HepG2 (cell line): ENCODE data around the gene GTF2H1. TPM values are rescaled to one million over a fixed set of nuclear protein-coding genes. Genes with fewer than 3 reads are reported as not detected.
A peak's percentile ranks its signal among the peaks of the same experiment; 100 is the strongest.

Source experiments
- KLF9 ChIP-seq: IDR thresholded peaks from 2 replicates; pipeline ENCODE4 v1.6.1; 2016; ENCODE audit warnings: low read depth
- MLLT10 ChIP-seq: sonication (generic); formaldehyde crosslinking; IDR thresholded peaks from 2 replicates; pipeline ENCODE4 v1.4.0; 2020; ENCODE audit warnings: missing genetic modification reagents
- MYC ChIP-seq: sonication (generic); formaldehyde crosslinking; IDR thresholded peaks from 2 replicates; pipeline ENCODE4 v1.9.0; 2021; ENCODE audit warnings: missing genetic modification reagents, borderline replicate concordance
- MYNN ChIP-seq: sonication (generic); formaldehyde crosslinking; IDR thresholded peaks from 2 replicates; pipeline ENCODE4 v1.4.0; 2020; ENCODE audit warnings: mild to moderate bottlenecking, low read depth, missing genetic modification reagents
- NCOA2 ChIP-seq: sonication (generic); formaldehyde crosslinking; IDR thresholded peaks from 2 replicates; pipeline ENCODE4 v1.8.0; 2022; ENCODE audit warnings: inconsistent platforms
- NCOA5 ChIP-seq: sonication (generic); formaldehyde crosslinking; IDR thresholded peaks from 2 replicates; pipeline ENCODE4 v1.4.0; 2020; ENCODE audit warnings: missing genetic modification reagents
- NRL ChIP-seq: sonication (generic); formaldehyde crosslinking; IDR thresholded peaks from 2 replicates; pipeline ENCODE4 v1.5.0; 2020; ENCODE audit warnings: missing genetic modification reagents, mild to moderate bottlenecking, moderate library complexity, borderline replicate concordance
- SKI ChIP-seq: fragments of 450-650 bp; IDR thresholded peaks from one replicate; pipeline ENCODE4 v1.6.1; 2018; ENCODE audit warnings: mild to moderate bottlenecking; ENCODE audit not compliant: partially characterized antibody
- WIZ ChIP-seq: sonication (generic); formaldehyde crosslinking; IDR thresholded peaks from 2 replicates; pipeline ENCODE4 v1.5.1; 2020; ENCODE audit warnings: mild to moderate bottlenecking, missing genetic modification reagents
- YEATS2 ChIP-seq: sonication (generic); formaldehyde crosslinking; IDR thresholded peaks from 2 replicates; pipeline ENCODE4 v1.4.0; 2020; ENCODE audit warnings: missing genetic modification reagents, borderline replicate concordance
- ZC3H4 ChIP-seq: sonication (generic); formaldehyde crosslinking; IDR thresholded peaks from 2 replicates; pipeline ENCODE4 v1.4.0; 2020; ENCODE audit warnings: missing genetic modification reagents, borderline replicate concordance
- ZKSCAN1 ChIP-seq: fragments of 150-350 bp; IDR thresholded peaks from 2 replicates; pipeline ENCODE4 v1.6.1; 2014; ENCODE audit warnings: low read length
- ZNF101 ChIP-seq: sonication (generic); formaldehyde crosslinking; IDR thresholded peaks from 2 replicates; pipeline ENCODE4 v1.4.0; 2020; ENCODE audit warnings: mild to moderate bottlenecking, low read depth, missing genetic modification reagents, borderline replicate concordance
- ZNF543 ChIP-seq: sonication (generic); formaldehyde crosslinking; IDR thresholded peaks from 2 replicates; pipeline ENCODE4 v1.4.0; 2020; ENCODE audit warnings: mild to moderate bottlenecking, missing genetic modification reagents
- ZNF670 ChIP-seq: sonication (generic); formaldehyde crosslinking; IDR thresholded peaks from 2 replicates; pipeline ENCODE4 v1.8.0; 2022; ENCODE audit warnings: mild to moderate bottlenecking, missing genetic modification reagents, borderline replicate concordance
- polyA plus RNA-seq, 8 experiments: library from polyadenylated mRNA; depleted of rRNA in 3 of 8; stranded (reverse) in 7 of 8; unstranded in 1 of 8; fragments of >200 nt; fragmentation: Illumina TruSeq in 4 of 8; extraction: Trizol in 4 of 8; gene quantifications; 2 replicates each; pipeline versions ENCODE4 v1.2.1 to v1.2.3, GENCODE V29; 2011 to 2016; ENCODE audit warnings: low read depth in 4 of 8, missing spikeins in 1 of 8, mixed read lengths in 1 of 8; ENCODE audit not compliant: insufficient read depth in 1 of 8
- total RNA-seq, 5 experiments: library from RNA; depleted of rRNA; stranded (reverse); fragments of >200 nt; fragmentation: Illumina TruSeq; extraction: Trizol; gene quantifications; 2 replicates each; pipeline ENCODE4 v1.2.3, GENCODE V29; 2016; ENCODE audit warnings: low read depth in 1 of 5
- TF ChIP-seq, protein P1 (sequence below): sonication (generic); formaldehyde crosslinking; IDR thresholded peaks from 2 replicates; pipeline ENCODE4 v1.4.0; 2020; ENCODE audit warnings: missing genetic modification reagents, mild to moderate bottlenecking, borderline replicate concordance
- TF ChIP-seq, protein P2 (sequence below): sonication (generic); formaldehyde crosslinking; IDR thresholded peaks from 2 replicates; pipeline ENCODE4 v1.8.0; 2022; ENCODE audit warnings: mild to moderate bottlenecking, missing genetic modification reagents
- TF ChIP-seq, protein P3 (sequence below): sonication (generic); formaldehyde crosslinking; IDR thresholded peaks from 2 replicates; pipeline ENCODE4 v1.8.0; 2022; ENCODE audit warnings: missing genetic modification reagents, mild to moderate bottlenecking, moderate library complexity, borderline replicate concordance
- TF ChIP-seq, protein P4 (sequence below): sonication (generic); formaldehyde crosslinking; IDR thresholded peaks from 2 replicates; pipeline ENCODE4 v1.4.0; 2020; ENCODE audit warnings: mild to moderate bottlenecking, missing genetic modification reagents, borderline replicate concordance
- TF ChIP-seq, protein P5 (sequence below): sonication (generic); formaldehyde crosslinking; IDR thresholded peaks from 2 replicates; pipeline ENCODE4 v1.4.0; 2020; ENCODE audit warnings: low read depth, mild to moderate bottlenecking, missing genetic modification reagents

The GTF2H1 gene
- total and polyA plus RNA-seq, 2 of the 13 experiments (the other 11 are each of a cell fraction or from before 2014, with no cell fraction given), result 15.7 to 51.4 TPM

DNA sequence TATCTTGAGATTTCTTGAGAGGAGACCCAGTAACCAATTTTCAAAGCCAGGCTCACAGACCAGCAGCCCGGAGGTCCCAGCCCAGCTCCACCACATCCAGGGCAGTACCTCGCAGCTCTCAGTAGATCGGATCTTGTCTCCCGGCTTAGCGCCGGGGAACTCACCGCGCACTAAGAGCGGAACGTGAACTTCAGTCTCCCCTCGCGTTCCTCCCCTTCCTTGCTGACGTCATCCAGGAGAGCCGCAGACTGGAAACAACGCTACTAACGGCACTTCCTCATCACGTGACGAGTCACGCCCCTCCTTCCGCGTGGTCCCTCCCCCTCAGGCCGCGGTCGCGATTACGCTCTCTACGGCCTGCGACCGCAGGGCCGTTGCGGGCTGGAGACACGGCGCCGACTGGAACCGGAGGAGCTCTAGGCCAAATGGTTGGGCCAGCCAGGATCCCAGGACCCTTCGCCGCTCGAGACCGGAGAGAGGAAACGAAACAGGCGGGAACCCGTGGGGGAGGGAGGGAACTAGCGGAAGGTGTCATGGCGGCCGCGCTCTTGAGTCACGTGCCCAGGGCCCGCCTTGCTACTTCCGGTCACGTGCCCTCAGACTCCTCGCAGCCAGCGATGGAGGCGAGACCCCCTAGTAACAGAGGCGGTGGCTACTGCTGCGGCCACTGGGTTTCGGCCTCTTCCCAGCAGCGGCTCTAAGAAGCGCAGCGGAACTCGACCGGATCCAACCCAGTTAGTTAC, at the start of gene GTF2H1, which contains the start of gene HPS5 (continued):
- TF ChIP-seq ZNF101 (CRISPR knock-in tag) (0 out of 2 replicates have a peak, but pooled peaks have one; percentile 19), YEATS2 (CRISPR knock-in tag) (peak; percentile 97), ZKSCAN1 (no peak; the same call in 1 of the 2 replicates), MYC (peak; percentile 96), NRL (CRISPR knock-in tag) (peak; percentile 98), NCOA5 (CRISPR knock-in tag) (no peak), KLF9 (peak; percentile 95; the same call in 1 of the 2 replicates), ZC3H4 (CRISPR knock-in tag) (peak; percentile 91; the same call in 1 of the 2 replicates), ZNF670 (peak; percentile 65; the same call in 1 of the 2 replicates), SKI (peak; percentile 23), MYNN (CRISPR knock-in tag) (peak; percentile 91), MLLT10 (no peak), NCOA2 (CRISPR knock-in tag) (peak; percentile 63), WIZ (CRISPR knock-in tag) (peak; percentile 88), ZNF543 (CRISPR knock-in tag) (peak; percentile 91)
- TF ChIP-seq, protein P1, sequence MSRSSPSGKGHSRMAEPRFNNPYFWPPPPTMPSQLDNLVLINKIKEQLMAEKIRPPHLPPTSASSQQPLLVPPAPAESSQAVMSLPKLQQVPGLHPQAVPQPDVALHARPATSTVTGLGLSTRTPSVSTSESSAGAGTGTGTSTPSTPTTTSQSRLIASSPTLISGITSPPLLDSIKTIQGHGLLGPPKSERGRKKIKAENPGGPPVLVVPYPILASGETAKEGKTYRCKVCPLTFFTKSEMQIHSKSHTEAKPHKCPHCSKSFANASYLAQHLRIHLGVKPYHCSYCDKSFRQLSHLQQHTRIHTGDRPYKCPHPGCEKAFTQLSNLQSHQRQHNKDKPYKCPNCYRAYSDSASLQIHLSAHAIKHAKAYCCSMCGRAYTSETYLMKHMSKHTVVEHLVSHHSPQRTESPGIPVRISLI (CRISPR knock-in tag), result no peak; the same call in 1 of the 2 replicates
- TF ChIP-seq, protein P2, sequence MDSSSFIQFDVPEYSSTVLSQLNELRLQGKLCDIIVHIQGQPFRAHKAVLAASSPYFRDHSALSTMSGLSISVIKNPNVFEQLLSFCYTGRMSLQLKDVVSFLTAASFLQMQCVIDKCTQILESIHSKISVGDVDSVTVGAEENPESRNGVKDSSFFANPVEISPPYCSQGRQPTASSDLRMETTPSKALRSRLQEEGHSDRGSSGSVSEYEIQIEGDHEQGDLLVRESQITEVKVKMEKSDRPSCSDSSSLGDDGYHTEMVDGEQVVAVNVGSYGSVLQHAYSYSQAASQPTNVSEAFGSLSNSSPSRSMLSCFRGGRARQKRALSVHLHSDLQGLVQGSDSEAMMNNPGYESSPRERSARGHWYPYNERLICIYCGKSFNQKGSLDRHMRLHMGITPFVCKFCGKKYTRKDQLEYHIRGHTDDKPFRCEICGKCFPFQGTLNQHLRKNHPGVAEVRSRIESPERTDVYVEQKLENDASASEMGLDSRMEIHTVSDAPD, result peak; percentile 44; the same call in 1 of the 2 replicates
- TF ChIP-seq, protein P3, sequence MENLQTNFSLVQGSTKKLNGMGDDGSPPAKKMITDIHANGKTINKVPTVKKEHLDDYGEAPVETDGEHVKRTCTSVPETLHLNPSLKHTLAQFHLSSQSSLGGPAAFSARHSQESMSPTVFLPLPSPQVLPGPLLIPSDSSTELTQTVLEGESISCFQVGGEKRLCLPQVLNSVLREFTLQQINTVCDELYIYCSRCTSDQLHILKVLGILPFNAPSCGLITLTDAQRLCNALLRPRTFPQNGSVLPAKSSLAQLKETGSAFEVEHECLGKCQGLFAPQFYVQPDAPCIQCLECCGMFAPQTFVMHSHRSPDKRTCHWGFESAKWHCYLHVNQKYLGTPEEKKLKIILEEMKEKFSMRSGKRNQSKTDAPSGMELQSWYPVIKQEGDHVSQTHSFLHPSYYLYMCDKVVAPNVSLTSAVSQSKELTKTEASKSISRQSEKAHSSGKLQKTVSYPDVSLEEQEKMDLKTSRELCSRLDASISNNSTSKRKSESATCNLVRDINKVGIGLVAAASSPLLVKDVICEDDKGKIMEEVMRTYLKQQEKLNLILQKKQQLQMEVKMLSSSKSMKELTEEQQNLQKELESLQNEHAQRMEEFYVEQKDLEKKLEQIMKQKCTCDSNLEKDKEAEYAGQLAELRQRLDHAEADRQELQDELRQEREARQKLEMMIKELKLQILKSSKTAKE (CRISPR knock-in tag), result peak; percentile 54
- TF ChIP-seq, protein P4, sequence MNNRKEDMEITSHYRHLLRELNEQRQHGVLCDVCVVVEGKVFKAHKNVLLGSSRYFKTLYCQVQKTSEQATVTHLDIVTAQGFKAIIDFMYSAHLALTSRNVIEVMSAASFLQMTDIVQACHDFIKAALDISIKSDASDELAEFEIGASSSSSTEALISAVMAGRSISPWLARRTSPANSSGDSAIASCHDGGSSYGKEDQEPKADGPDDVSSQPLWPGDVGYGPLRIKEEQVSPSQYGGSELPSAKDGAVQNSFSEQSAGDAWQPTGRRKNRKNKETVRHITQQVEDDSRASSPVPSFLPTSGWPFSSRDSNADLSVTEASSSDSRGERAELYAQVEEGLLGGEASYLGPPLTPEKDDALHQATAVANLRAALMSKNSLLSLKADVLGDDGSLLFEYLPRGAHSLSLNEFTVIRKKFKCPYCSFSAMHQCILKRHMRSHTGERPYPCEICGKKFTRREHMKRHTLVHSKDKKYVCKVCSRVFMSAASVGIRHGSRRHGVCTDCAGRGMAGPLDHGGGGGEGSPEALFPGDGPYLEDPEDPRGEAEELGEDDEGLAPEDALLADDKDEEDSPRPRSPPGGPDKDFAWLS (CRISPR knock-in tag), result 0 out of 2 replicates have a peak, but pooled peaks have one; percentile 39
- TF ChIP-seq, protein P5, sequence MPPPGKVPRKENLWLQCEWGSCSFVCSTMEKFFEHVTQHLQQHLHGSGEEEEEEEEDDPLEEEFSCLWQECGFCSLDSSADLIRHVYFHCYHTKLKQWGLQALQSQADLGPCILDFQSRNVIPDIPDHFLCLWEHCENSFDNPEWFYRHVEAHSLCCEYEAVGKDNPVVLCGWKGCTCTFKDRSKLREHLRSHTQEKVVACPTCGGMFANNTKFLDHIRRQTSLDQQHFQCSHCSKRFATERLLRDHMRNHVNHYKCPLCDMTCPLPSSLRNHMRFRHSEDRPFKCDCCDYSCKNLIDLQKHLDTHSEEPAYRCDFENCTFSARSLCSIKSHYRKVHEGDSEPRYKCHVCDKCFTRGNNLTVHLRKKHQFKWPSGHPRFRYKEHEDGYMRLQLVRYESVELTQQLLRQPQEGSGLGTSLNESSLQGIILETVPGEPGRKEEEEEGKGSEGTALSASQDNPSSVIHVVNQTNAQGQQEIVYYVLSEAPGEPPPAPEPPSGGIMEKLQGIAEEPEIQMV, result peak; percentile 79; the same call in 1 of the 2 replicates
